Mesenteric fat pad (tissue), 1 donor: ENCODE results near the gene GRID2IP. TPM values are rescaled to one million over a fixed set of nuclear protein-coding genes. Genes with fewer than 3 reads are reported as not detected.

Experiments used
- DNase-seq: peaks from one replicate; pipeline ENCODE4 v3.0.0-alpha.2; 2020; ENCODE audit warnings: low spot score
- total RNA-seq: library from RNA; stranded (reverse); fragmentation: NEBNext Ultra II Directional; extraction: Animal tissue kit (Norgen Biotek cat#: 25700); gene quantifications from one replicate; pipeline ENCODE4 v1.2.1, GENCODE V29; 2021
- donor health status: DM: yes; HTN: yes; CAD: no.

Gene GRID2IP
- total RNA-seq, 1 donor from 2014 or later = not detected

DNA sequence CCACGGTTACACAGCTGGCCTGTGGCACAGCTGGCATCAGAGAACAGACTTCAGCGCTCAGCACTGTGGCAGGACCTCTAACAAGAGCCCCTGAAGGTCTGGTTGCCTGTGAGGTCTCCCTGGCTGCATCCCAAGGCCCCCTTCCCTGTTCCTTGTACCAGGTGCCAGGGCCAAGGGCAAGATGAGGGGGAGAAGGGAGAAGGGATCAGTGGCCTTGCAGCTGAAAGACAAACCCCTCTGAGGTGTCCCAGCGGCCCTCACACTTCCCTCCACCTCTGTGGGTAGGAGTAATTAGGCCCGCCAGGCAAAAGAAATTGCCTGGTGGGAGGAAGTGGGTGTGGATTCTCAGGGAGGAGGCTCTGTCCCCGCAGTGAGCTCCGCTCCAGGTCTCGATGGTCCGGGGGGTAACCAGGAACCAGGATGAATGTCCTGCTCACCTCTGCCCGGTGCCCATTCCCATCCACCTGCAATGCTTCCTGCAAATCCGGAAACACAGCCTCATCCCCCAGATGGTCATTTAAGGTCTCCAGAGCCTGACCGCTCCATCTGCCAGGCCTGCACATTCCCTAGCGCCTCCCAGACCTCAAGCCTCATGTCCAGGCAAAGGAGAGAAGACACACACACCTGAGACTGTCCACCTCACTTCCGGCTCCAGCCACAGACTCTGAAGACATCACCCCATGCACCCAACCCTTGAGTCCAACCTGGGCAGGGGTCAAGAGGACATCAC is 22.7 kb downstream of the GRID2IP start:
- DNase-seq = no peak

DNA sequence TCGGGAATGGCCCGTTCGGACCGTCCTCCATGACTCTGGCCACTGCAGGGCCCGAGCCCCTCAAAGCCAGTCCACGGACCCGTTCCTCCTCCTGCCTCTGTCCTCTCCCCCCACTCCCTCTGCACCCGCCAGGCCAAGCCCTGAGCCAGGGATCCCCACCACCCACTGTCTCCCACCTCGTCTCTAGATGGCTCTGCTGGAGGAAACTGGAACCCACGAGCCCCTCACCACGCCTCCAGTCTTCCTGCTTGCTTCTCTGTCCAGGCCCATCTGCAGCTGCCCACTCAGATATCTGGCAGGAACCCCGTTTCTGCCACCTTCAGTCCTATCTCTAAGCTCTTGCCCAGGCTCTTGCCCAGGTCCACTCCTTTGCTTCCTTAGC is 24.3 kb downstream of the GRID2IP start:
- DNase-seq = no peak

DNA sequence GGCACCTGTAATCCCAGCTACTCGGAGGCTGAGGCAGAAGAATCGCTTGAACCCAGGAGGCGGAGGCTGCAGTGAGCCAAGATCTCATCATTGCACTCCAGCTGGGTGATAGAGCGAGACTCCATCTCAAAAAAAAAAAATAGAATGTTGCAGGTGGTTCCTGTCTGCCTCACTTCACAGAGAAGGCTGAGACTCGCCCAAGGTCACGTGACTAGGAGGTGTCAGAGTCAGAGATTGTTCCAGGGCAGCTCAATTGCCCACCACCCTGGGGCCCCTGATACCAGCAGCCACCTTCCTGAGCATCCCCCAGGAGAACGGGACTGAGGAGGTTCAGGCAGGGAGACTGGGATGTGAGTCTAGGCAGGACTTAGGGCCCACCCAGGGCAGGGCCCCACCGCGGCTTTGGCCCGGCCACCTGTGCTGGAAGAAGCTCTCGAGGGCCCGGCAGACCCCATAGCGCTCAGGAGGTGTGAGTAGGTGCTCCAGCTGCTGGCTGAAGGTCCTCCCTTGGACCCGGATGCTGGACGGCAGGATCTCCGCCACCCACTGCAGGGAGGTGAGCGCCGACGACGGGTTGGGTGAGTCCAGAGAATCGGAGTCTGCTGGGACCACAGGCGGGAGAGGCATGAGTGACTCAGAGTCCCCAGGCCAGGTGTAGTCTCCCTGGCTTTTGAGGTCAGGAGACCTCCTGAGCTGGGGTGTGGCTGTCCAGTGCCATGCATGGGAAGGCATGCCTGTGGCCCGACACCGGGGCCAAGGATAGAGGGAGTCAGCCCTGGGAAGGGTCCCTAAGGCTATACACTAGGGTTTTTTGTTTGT is 30.9 kb downstream of the GRID2IP start:
- no peak for DNase-seq

DNA sequence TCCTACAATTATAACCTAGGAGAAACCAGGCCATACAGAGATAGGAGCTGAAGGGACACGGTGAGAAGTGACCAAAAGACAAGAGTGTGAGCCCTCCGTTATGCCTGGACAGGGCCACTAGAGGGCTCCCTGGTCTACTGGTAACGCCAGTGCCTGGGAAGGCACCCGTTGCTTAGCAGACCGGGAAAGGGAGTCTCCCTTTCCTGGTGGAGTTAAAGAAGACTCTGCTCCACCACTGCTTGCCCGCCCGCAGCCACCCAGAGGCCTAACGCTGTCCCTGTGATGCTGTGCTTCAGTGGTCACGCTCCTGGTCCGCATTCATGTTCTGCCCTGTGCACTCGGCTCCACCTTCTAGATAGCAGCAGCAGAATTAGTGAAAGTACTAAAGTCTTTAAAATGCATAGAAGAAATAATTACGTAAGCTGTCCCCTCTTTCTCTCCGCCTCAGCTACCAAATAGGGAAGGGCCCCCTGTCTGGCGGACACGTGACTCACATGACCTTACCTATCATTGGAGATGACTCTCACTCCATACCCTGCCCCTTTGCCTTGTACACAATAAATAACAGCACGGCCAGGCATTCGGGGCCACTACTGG is 34.8 kb downstream of the GRID2IP start:
- DNase-seq = no peak

DNA sequence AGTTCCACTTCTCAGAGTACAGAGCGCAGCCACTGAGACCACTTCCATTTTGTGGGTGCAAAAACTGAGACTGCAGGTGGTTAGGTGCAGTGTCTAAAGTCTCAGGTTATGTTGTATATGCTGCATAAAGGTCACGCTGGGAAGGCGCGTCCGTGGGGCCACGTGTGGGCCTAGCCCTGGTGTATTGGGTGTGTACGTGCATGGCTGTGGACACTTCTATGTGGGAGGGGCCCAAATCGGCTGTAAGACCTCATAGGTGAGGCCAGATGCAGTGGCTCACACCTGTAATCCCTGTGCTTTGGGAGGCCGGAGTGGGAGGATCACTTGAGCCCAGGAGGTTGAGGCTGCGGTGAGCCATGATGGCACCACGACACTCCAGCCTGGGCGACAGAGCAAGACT is 37.7 kb downstream of the GRID2IP start:
- DNase-seq = no peak

DNA sequence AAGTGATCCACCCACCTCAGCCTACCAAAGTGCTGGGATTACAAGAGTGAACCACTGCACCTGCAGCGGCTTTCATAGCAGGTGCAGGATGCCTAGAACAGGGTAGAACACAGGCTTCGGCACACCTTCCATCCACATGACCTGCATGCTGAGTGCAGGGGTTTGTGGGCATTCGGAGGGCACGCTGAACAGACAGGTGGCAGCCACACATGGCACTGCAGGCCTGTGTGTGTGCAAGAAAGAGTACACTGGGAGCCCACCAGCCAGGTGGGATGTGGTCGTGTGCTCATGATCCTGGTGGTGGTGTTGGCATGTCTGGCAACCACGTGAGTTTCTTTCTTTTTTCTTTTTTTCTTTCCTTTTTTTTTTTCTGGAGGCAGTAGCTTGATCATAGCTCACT is 38.4 kb downstream of the GRID2IP start:
- no peak for DNase-seq

DNA sequence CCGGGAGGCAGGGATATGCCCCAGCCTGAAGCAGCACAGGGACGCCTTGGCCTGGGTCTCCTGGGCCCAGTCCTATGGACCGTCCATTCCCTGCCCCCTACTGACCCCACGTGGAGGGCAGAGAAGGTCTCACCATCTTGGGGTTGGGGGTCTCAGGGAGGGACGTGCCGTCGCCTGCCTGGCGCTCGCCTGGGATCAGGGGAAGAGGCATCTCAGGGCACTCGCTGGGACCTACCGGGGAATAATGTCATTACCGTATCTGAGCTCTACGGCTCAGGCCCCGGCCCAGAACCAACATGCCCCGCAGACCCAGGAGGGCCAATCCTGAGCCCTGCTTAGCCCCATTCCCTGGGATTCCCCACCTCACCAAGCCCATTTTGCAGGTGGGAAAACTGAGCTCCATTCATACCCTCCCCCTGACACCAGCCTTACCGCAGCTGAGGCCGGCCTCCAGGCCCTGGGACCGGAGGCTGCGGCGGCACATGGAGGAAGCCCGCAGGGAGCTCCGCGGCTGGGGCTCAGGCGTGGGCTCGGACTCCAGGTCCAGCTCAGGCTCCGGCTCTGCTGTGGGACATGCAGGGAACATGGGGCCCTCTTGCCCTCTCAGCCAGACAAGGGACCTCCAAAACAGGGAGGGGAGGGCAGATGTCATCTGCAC is 40.7 kb downstream of the GRID2IP start:
- DNase-seq = no peak

DNA sequence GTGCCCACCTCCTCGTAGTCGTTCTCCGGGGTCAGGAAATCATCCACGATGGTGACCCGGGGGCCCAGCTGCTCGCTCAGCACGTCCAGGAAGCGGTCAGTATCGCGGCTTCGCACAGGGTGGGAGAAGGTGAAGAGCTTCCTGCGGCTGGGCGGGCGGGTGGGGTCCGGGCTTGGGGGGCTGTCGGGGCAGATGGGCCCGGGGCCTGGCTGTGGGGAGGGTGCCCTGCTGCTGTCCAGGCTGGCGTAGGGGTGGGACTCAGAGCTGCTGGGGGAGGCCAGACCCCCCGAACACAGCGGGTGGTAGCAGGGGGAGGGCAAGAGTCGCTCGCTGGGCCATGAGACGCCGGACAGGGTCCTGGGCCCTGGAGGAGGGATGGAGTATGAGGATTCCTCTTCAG is 42.3 kb downstream of the GRID2IP start:
- DNase-seq = no peak

DNA sequence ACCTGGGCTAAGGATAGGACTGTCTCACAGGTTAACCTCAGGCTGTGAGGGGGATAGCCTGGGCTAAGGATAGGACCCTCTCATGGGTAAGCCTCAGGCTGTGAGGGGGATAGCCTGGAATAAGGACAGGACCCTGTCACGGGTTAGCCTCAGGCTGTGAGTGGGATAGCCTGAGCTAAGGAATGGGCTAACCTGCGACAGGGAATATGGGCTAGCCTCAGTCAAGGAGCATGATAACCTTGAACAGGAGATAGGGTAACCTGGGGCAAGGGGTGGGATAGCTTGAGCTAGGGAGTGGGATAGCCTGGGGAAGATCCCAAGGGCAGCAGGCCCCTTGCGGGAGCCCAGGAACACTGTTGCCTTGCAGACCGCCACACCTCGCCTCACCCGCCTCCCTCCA is 42.7 kb downstream of the GRID2IP start:
- no peak for DNase-seq

DNA sequence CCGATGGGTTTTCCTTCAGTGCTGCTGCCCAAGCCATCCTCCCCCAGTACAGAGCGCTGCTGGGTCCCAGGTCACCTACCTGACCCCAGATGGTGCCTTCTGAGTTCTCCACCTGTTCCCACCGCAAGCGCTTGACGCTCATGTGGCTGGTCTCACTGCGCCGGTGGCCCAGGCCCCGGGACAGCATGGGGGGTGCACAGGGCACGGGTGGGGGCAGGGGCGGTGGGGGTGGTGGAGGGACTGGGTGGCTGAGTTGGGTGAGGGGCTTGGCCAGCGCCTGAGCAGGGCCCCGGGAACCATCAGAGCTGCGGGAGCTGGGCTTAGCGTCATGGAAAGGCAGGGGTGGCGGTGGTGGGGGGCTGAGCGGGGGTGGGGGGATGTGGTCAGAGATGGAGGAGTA is 43.4 kb downstream of the GRID2IP start:
- DNase-seq = no peak

DNA sequence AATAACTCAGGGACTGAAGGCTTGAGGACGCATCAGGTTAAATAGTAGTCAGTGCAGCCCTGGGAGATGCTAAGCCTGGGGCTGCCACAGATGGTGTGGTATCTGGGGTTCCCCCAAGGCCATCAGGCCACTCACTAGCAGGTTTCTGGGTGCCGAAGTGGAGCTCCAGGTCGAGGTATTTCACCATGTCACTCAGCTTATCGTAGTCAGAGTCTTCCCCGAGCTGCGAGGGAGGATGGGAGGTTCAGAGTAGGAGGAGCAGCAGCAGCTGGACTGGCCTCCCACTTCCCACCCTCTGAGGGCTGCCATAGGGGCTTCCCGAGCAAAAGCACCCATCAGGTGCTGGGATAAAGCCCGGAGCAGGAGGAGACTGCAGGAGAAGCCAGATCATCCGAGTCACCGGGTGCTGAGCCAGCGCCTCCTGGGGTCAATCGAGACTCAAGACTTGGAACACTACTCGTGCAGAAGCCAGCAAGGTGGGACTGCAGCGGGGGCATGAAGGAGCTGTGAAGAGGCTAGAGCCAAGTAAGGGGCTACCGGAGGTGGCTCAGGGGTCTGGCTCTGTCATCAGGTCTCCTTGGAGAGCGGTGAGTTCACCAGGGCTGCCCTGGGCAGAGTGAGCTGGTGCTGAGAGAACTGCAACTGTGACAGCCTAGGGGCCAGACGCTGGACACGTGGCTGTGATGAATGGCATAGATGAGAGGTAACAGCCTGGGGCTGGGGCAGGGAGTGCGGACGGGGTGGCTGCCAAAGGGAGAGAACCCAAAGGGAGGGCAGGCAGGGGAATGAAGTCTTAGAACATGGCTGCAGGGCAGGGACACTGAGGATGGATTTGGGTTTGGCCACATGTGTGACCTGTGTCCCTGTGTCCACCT is 45.3 kb downstream of the GRID2IP start:
- DNase-seq = no peak

DNA sequence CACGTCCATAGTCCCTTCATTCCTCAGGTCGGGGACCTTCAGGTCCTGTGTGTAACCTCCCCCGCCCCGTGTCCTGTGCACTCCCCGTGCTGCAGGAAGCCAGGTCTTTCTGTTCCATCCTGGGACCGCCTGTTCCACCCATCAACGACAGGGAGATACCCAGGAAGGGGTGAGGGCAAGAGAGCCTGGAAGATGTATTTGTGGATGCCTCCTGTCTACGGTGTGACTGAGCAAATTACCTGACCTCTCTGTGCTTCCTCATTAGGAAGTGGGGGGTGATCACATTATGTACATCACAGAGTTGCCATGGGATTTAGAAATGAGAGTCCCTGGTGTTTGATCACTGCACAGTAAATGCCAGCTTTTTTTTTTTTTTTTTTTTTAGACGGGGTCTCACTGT is 46.3 kb downstream of the GRID2IP start:
- no peak for DNase-seq

DNA sequence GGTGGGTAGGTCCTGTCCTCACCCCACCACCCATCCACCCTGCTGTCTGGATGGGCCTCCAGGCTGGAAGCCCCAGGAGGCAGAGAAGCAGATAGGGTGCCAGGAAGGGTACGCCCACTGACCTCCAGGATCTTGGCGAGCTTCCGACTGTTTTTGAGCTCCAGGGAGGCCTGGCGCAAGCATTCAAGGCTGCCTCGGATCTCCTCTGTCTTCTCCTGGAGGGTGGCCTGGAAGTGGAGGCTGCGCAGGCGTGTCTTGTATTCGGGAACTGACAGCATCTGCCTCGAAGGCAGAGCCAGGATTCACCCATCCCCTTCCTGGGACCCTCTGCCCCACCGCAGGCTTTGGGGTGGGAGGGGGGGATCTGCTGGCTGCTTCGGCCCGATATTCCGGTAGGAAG is 48.4 kb downstream of the GRID2IP start:
- DNase-seq = no peak

DNA sequence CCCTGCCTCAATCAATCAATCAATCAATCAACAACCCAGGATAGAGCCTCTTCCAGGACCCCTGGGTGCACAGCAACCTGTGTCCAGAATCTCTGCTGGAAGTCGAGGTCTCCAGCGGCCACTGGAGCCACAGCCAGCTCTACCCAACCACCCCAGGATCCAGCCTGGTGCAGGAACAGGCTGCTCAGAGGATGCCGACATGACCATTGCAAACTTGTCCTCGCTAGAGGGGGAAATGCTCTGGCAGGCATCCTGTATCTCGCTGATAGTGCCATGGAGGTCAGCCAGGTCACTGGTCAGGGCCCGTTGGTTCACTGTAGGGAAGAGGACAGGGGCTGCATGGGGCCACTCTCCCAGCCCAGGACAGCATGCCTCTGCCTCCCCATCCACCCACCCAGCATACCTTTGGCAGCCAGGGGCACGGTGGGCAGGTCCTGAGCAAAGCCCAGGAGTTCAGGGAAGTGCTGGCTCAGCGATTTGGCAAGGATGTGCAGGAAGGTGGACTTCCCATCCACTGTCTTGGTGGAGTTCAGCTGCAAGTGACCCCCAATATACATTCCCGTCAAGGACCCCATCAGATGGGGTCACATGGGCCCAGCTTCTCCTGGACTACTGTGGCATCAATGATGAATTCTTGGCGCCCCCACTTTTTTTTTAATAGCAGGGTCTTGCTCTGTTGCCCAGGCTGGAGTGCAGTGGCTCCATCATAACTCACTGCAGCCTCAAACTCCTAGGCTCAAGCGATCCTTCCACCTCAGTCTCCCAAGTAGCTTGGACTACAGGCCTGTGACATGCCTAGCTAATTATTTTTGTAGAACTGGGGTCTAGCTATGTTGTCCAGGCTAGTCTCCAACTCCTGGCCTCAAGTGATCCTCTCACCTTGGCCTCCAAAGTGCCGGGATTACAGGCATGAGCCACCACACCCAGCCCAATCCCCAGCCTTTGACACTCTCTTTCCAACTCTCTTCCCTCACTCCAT is 49.4 kb downstream of the GRID2IP start:
- no peak for DNase-seq

DNA sequence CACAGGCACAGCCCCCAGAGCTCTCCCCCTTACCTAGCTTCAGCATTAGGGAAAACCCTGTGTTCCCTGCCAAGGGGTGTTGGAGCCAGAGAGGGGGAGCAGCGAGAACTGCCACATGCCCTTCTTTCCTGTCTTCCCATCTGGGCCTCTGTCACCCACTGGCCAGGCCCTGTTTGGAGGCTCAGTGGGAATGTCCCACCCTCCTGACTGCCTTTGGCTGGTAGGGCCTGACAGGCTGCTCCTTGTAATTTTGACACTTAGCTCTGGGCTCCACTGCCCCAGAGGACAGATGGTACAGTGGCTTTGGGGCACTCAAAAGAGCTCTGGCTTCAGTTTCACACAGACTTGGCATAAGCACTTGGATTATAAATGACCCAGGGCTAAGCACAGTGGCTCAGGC is 50.6 kb downstream of the GRID2IP start:
- no peak for DNase-seq

DNA sequence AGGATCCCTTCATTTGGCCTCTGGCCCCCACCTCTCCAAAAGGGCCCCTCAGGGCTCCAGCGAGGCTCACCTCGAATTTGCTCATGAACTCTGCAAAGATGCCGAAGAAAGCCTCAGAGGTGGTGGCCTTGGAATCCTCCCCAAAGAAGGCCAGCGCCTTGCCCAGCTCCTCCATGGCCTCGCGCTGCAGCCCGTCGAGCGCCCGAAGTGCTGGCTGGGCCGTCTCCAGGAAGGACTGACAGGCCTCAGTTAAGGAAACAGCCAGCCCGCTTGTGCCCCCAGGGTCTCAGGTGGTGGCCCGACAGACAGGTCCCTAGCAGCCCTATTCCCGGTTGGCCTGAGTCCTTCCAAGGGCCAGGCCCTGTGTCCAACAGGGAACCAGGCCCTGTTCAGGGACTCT is 53.3 kb downstream of the GRID2IP start:
- no peak for DNase-seq

DNA sequence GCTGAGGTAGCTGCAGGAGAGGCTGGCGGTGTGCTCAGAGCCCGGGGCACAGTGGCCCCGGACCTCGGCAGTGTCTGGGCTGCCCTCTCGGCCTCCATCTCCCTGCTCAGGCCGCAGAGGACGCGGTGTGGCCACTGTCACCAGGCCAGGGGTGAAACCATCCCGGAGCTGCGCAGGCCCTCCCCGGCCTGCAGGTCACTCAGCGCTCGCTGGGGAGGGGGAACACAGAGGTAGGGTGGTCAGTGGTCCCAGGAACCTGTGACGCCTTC is 53.7 kb downstream of the GRID2IP start:
- DNase-seq = no peak

DNA sequence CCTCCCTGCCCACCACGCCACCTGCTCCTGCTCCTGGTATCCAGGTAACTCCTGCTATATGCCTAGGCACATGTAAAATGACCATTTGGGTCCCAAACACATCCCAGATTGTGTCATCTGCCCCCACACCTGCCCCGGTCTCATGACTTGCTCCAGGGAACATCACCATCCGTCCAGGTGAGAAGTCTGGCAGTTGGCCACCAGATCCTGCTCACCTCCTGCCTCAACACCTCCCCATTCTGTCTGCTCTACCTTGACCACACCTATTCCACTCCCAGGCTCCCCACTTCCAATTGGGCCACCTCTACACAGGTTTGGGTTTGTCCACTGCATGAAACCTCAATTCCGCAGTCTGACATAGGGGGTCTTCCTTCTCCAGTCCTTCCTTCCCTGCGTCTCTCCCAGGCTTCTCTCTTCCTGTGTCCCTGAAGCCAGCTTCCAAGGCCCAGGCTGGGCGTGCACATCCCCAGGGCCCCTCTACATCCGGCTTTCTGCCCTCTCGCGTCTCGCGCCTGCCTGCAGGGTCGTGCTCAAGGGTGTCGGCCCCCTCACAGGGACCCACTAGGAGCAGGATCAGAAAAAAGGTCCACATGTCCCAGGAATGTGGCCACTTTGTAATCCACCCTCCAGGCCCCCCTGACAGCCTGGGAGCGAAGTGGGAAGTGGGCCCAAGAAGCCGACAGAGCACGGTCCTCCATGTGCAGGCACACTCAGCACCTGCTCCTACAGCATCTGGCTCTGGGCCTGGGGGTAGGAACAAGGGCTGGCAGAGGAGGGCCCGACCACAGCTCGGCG is 54.2 kb downstream of the GRID2IP start:
- DNase-seq = no peak

DNA sequence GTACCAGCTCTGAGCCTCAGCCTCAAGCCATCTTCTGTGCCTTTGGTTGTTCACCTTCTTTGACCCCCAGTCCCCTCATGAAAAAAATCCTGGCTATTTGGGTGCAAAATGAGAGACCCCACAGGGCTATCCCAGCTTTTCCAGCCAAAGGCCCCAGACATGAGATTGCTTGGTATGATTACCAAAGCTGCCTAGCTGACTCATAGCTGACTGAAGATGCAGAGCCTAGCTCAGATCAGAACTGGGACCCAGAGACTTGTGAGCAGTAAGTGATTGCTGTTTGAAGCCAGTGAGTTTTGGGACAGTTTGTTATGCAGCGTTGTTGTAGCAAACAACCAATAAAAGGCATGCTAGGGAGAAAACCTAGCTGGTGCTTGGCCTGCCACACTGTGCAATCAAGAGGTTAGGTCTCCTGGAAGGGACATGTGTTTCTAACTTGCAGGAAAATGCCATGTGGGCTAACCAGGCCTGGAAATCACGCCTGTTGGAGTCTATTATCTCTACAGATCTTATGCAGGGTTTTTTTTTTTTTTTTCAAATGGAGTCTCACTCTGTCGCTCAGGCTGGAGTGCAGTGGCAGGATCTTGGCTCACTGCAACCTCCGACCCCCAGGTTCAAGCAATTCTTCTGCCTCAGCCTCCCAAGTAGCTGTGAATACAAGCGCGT is 55.5 kb downstream of the GRID2IP start:
- DNase-seq = no peak
